GM19240 (cell line): ENCODE results near the gene SLC8B1.
A peak's percentile ranks its signal among the peaks of the same experiment; 100 is the strongest.
"Not testable (repeated sequence)": the region's sequence is repeated elsewhere in the genome, so short reads cannot be mapped to it uniquely, and the experiment has no call there.

ENCODE experiments used
- DNase-seq: peaks from one replicate; pipeline ENCODE4 v3.0.0; 2011; ENCODE audit warnings: low spot score; ENCODE audit not compliant: insufficient read length

The SLC8B1 gene

DNA sequence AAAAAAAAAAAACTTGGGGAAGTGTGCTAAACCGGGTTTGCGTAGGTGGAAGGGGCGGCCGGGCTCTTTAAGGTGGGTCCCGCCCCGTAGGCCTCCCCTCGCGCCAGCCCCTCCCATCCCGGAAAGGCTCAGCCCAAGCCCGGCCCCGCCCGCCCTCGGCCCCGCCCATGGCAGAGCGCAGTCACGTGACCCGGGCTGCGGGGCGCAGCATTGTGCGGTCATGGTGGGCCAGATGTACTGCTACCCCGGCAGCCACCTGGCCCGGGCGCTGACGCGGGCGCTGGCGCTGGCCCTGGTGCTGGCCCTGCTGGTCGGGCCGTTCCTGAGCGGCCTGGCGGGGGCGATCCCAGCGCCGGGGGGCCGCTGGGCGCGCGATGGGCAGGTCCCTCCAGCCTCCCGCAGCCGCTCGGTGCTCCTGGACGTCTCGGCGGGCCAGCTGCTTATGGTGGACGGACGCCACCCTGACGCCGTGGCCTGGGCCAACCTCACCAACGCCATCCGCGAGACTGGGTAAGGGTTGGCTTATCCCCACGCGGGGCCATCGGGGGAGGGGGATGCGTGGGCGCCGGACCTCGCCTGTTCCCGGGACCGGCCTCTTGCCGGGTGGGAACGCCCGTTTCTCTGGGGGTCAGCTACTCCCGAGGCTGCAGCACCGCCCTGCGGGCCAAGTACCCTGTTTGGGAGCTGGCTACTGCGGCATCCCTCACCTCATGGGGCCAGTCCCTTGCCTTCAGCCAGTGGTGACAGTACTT is 23.6 kb upstream of the SLC8B1 start, which contains the start of gene PLBD2:
Gene PLBD2, plus strand, starts transcription at position 207 of the 752 bp plus-strand sequence. Its CDS starts 14 bp downstream, at position 221.
- peak; percentile 96 for DNase-seq

DNA sequence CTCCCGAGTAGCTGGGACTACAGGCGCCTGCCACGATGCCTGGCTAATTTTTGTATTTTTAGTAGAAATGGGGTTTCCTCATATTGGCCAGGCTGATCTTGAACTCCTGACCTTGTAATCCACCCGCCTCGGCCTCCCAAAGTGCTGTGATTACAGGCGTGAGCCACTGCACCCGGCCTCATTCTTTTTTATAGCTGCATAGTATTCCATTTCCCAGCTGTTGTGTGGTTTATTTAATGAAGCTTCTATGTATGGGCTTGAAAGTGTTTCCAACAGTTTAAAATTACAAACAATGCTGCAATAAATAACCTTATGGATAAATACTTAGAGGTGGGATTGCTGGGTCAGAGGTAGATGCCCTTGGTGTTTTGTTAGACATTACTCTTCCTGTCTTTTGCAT is 19.3 kb upstream of the SLC8B1 start:
- not testable (repeated sequence) for DNase-seq

DNA sequence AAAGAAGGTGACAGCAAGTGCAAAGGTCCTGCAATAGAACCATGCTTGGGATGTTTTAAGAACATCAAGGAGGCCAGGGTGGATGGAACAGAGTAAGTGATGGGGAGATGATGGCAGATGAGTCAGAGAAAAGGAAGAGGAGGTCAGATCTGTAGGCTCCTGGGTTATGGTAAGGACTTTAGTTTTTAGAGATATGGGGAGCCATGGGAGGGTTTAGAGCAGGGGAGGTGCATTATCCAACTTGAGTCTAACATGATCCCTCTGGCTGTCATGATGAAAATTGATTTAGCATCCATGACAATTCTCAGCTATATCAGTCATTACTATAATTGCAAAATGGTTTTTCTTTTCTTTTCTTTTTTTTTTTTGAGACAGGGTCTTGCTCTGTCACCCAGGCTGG is 16.2 kb upstream of the SLC8B1 start:
- DNase-seq = no peak

DNA sequence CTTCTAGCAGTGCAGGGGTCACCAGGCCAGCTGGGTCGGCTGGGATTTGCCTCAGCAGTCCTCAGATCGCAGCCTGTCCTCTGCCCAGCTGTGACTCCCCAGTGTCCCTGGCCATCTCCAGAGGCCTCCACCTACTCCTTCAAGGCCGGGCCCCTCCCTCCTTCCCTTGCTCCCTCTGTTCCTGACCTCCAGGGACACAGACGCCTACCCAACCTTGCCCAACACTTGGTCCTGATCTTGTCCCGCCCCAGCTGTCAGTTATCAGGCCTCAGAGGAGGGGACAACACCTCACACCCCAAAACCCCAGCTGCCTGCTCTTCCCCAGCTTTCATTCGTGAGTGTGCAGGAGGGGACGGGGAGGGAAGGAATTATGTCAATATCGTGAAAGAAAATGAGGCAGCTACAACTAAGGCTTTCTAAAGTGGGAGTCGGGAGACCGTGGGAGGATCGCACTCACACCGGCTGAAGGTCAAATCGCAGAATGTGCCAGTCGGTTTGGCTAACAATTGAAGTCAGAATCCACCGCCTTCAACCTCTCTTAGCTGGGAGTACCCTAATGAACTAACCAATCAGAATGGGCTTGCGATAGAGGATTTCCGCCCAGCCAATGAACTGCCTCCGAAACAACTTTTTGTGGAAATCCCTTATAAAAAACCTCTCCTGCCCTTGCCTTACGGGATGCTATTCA is 14.1 kb upstream of the SLC8B1 start:
- no peak for DNase-seq

GRCh38 chr12:113347892-113348291 is 13.0 kb upstream of the SLC8B1 start:
- DNase-seq = no peak

DNA sequence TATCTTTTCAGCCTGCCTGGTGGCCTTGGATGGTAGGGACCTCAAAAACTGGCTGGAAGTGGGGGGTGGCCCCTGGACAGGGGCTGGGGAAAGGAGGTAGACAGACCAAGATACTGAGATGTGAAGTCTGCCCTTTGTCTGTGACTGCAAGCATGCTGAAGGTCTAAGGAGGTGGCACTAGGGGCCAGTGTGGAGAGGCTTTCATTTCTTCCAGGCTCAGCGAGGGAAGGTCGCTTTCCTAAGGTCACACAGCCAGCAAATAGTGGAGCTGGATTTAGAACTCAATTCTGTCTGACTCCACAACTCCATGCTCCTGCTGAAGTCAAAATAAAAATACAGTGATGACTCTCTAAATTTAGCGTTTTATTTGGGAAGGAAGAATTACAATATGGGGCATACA is 12.2 kb upstream of the SLC8B1 start:
- DNase-seq = no peak

DNA sequence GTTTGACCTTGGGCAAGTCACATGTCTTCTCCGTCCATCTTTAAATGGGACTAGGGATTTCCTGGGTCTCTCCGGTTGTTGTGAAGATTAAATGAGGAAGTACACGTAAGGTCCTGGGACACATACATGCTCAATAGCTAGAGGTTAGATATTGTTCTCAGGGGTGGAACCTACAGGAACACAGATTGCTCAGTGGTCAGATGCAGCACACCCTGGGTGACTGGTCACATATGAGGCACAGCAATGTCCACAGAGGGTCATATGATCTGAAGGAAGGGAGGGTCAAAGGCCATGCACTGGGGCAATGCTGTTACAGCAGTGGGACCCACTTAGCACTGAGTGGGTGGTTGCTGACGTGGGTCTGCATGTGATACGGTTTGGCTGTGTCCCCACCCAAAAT is 11.4 kb upstream of the SLC8B1 start:
- DNase-seq = no peak

DNA sequence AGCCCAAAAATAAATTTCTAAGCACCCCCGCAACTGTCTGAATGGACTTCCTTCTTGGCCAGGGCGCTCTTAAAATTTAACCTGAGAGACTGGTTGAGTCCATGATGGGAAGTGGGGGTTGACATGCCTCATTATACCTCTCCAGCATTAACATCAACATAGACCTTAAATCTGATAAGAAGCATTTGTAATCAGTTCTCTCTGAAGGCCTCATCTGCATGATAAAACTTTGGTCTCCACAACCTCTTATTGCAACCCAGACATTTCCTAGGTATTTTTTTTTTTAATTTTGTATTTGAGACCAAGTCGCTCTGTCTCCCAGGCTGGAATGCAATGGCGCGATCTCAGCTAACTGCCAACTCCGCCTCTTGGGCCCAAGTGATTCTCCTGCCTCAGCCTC is 10.4 kb upstream of the SLC8B1 start:
- no peak for DNase-seq

DNA sequence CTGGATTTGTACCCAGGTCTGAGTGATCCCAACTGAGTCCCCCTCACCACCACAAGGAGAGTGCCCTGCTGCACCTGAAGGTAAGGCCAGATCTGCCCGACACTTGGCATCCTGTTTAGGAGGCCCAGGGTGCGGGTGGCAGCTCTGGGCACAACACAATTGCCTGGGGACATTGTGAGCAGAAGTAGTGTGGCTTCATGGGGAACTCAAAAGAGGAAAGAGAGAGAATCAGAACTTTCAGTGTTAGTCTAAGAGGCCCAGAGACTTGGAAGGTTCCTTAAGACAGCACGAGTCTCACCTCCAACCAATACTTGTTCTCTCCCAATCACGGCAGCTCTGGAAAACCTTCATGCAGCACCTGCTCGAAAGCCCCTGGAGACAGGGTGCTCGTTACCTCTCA is 6.6 kb upstream of the SLC8B1 start:
- no peak for DNase-seq

GRCh38 chr12:113340061-113340460 is 5.2 kb upstream of the SLC8B1 start:
- DNase-seq = no peak

DNA sequence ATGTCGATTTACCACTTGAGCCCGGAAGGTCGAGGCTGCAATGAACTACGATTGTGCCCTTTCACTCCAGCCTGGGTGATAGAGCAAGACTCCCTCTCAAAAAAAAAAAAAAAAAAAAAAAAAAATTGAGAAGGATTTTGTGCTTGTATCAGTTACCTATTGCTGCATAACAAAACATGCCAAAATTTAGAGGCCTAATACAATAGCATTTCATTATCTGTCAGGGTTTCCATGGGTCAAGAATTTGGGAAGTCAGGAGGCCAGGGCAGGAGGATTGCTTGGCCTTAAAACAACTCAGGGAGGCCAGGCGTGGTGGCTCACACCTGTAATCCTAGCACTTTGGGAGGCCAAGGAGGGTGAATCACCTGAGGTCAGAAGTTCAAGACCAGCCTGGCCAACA is 4.6 kb upstream of the SLC8B1 start:
- DNase-seq = no peak

DNA sequence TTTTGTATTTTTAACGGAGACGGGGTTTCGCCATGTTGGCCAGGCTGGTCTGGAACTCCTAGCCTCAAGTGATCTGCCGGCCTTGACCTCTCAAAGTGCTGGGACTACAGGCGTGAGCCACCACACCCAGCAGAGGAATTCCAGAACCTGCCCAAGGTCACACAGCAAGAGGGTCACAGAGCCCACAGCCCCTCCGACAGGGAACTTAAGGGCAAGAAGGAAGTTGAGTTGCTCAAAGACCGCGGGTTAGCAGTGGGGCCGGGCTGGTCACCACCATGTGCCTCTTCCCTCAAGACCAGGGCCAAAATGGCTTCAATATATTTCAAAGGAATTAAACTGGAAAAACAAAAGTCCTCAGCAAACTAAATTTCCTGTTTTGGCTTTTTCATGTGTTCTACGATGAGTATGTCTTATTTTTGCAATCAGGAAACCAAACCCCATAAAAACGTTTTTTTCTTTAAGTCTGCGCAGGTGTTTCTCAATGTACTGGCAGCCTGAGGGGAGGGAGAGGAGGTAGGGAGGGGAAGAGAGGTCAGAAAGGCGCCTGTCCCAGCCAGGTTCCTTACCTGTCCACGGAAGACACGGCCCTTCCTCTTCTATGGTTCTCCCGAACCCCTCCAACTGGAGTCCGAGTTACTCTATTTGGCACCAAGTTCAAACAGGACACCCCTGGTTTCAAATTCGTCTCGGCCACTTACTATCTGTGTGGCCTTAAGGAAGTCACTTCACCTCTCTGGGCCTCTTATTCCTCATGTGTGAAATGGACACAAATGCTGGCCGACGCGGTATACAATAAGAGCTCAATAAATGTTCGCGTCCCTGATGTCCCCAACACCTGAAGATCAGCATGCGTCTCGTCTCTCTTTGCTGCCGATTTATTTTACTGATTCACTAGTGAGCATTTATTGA is 778 bp downstream of the SLC8B1 start:
- DNase-seq = no peak

DNA sequence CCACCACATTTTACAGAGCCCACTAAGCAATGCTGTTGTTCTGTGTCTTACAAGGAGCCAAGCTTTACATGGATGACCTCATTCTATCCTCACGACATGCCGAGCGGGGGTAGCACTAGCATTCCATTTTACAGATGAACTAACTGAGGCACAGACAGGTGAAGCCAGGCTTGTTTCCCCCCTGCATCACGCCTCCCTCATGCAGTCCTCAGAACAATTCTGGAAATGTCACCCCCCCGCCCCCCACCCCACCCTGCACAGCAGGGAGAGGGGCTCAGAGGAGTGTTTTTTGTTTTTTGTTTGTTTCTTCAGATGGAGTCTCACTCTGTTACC is 1.5 kb downstream of the SLC8B1 start:
- no peak for DNase-seq

DNA sequence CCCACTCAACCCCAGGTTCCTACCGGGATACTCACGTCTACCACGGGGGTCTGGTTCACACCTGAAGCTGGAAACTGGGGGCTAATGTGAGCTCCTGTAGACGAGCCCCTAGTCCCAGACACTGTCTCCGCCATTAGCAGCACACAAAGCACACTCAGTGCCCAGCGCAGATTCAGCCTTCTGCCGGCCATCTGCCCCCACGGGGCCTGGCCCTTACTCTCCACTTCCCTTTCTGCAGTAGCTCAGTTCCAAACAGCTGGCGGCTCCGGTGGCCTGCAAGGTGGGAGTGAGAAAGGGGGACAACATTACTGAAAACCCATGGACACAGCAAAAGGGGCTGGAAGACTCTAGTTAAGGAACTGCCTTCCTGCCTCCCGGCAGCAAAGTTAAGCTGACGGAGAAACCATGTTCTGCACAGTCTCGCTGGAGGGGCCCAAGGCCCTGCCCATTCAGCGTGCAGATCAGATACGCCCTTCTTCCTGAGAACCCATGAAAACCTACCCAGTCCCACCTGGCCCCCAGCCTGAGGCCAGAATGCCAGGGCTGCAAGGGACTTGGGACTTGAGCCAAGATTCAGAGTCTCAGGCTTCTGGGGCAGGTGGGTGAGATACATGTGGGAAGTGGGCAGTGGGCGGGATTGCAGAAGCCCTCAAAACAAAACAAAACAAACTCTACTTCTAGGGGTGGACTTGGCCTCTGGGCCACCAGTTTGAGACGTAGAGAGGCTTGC is 2.1 kb downstream of the SLC8B1 start:
- DNase-seq = no peak

GRCh38 chr12:113330505-113330904 is 4.4 kb downstream of the SLC8B1 start:
- DNase-seq = no peak

GRCh38 chr12:113329791-113330417 is 5.0 kb downstream of the SLC8B1 start:
- no peak for DNase-seq

GRCh38 chr12:113329022-113329790 is 5.7 kb downstream of the SLC8B1 start:
- no peak for DNase-seq

- DNase-seq = no peak
These were observed 6.5 kb downstream of the SLC8B1 start for GRCh38 chr12:113328368-113328889.

DNA sequence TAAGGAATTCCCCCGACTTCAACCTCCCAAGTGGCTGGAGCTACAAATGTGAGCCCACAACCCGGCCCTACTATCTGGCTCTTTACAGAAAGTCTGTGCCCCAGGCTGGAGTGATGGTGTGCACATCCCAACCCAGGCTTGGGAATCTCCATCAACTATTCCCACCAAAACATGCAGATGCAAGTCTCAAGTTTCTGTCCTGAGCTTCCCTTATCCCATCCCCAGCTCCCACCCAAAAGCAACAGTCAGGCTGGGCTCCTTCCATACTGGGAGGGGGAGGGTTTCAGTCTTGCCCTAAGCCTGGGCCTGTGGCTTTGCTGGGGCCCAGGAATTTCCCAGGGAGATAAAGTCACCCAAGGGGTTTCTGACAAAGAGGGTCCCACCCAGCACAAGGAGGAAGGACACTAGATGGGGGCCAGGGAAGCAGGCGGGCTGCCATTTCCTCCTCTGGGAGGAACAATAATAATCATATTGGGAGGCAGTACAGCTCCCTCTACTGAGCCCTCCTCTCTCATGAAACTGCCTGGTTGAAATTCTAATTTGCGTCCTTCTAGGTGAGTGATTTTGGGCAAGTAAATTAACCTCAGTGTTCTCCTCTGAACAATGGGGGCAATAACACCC is 8.0 kb downstream of the SLC8B1 start:
- no peak for DNase-seq
